ENCODE results near the gene KCNK15.

KCNK15 gene

GRCh38 chr20:44790638-44791393, 45.2 kb downstream of the KCNK15 start:
- in situ Hi-C loops (cut with MboI; ENCODE audit: low sequenced_read_pairs, unreplicated experiment) = no loop called here
- TF ChIP-seq CTCF (IDR thresholded peaks at IDR 0.05; ENCODE audit: borderline replicate concordance, control extremely low read depth, extremely low read depth, insufficient read depth, missing control alignments) = no peak
- DNase-seq (ENCODE audit: low spot score) = no peak

GRCh38 chr20:44792796-44793195, 47.1 kb downstream of the KCNK15 start:
- in situ Hi-C loops (cut with MboI; ENCODE audit: low sequenced_read_pairs, unreplicated experiment) = no loop called here
- no peak for TF ChIP-seq CTCF (IDR thresholded peaks at IDR 0.05; ENCODE audit: borderline replicate concordance, control extremely low read depth, extremely low read depth, insufficient read depth, missing control alignments)
- no peak for DNase-seq (ENCODE audit: low spot score)

- no peak for DNase-seq (ENCODE audit: low spot score)
- in situ Hi-C loops (cut with MboI; ENCODE audit: low sequenced_read_pairs, unreplicated experiment) = no loop called here
- no peak for TF ChIP-seq CTCF (IDR thresholded peaks at IDR 0.05; ENCODE audit: borderline replicate concordance, control extremely low read depth, extremely low read depth, insufficient read depth, missing control alignments)
Measured at GRCh38 chr20:44795836-44796235, 50.2 kb downstream of the KCNK15 start.

GRCh38 chr20:44796311-44796710, 50.6 kb downstream of the KCNK15 start:
- DNase-seq (ENCODE audit: low spot score) = no peak
- TF ChIP-seq CTCF (IDR thresholded peaks at IDR 0.05; ENCODE audit: borderline replicate concordance, control extremely low read depth, extremely low read depth, insufficient read depth, missing control alignments) = no peak
- in situ Hi-C loops (cut with MboI; ENCODE audit: low sequenced_read_pairs, unreplicated experiment) = no loop called here

- in situ Hi-C loops (cut with MboI; ENCODE audit: low sequenced_read_pairs, unreplicated experiment) = no loop called here
- no peak for TF ChIP-seq CTCF (IDR thresholded peaks at IDR 0.05; ENCODE audit: borderline replicate concordance, control extremely low read depth, extremely low read depth, insufficient read depth, missing control alignments)
Measured at GRCh38 chr20:44796758-44797457, 51.2 kb downstream of the KCNK15 start.

GRCh38 chr20:44799691-44800090, 54.0 kb downstream of the KCNK15 start:
- no peak for TF ChIP-seq CTCF (IDR thresholded peaks at IDR 0.05; ENCODE audit: borderline replicate concordance, control extremely low read depth, extremely low read depth, insufficient read depth, missing control alignments)
- in situ Hi-C loops (cut with MboI; ENCODE audit: low sequenced_read_pairs, unreplicated experiment) = no loop called here
- DNase-seq (ENCODE audit: low spot score) = no peak

More at GRCh38 chr20:44796758-44797457, 51.2 kb downstream of the KCNK15 start:
- no peak for DNase-seq (ENCODE audit: low spot score)

Measured in GM13976 (cell line).